ENCODE data around the gene CTBP2. TPM values are rescaled to one million over a fixed set of nuclear protein-coding genes. Genes with fewer than 3 reads are reported as not detected.
"Not testable (repeated sequence)": the region's sequence is repeated elsewhere in the genome, so short reads cannot be mapped to it uniquely, and the experiment has no call there.

The CTBP2 gene
- total RNA-seq, 2 experiments from 2014 or later: 0.25 TPM; not detected in 1

GRCh38 chr10:125156196-125156595 is 4.2 kb downstream of the CTBP2 start:
- Mint-ChIP-seq H3K36me3 (no peaks in the 10 kb centered on the region), H3K9me3 (no peaks in the 10 kb centered on the region), H3K4me3 (no peak overlapping the region), H3K27me3 (peaks cover 72% of the 10 kb centered on the region), H3K27ac (no peak overlapping the region), H3K4me1 (no peaks in the 10 kb centered on the region)
- no peak for DNase-seq

GRCh38 chr10:125155101-125155500 is 5.3 kb downstream of the CTBP2 start:
- Mint-ChIP-seq H3K4me3 (no peak overlapping the region), H3K4me1 (no peaks in the 10 kb centered on the region), H3K36me3 (no peaks in the 10 kb centered on the region), H3K27me3 (peaks cover 75% of the 10 kb centered on the region), H3K27ac (no peak overlapping the region), H3K9me3 (no peaks in the 10 kb centered on the region)
- no peak for DNase-seq

GRCh38 chr10:125154529-125154928 is 5.8 kb downstream of the CTBP2 start:
- no peak overlapping the region for H3K4me3 Mint-ChIP-seq
- no peak for DNase-seq
- no peak overlapping the region for H3K27ac Mint-ChIP-seq
- H3K4me1 Mint-ChIP-seq: no peaks in the 10 kb centered on the region
- peaks cover 81% of the 10 kb centered on the region for H3K27me3 Mint-ChIP-seq
- H3K36me3 Mint-ChIP-seq: no peaks in the 10 kb centered on the region
- H3K9me3 Mint-ChIP-seq: no peaks in the 10 kb centered on the region

- no peak for DNase-seq
- Mint-ChIP-seq H3K9me3 (no peaks in the 10 kb centered on the region), H3K27ac (no peak overlapping the region), H3K27me3 (peaks cover 86% of the 10 kb centered on the region), H3K4me1 (no peaks in the 10 kb centered on the region), H3K4me3 (no peak overlapping the region), H3K36me3 (no peaks in the 10 kb centered on the region)
Observed at GRCh38 chr10:125153703-125154490, 6.5 kb downstream of the CTBP2 start.

- Mint-ChIP-seq H3K27me3 (peaks cover 87% of the 10 kb centered on the region), H3K27ac (no peak overlapping the region), H3K9me3 (no peaks in the 10 kb centered on the region), H3K4me1 (no peaks in the 10 kb centered on the region), H3K36me3 (no peaks in the 10 kb centered on the region), H3K4me3 (no peak overlapping the region)
- no peak for DNase-seq
Observed at GRCh38 chr10:125152450-125153368, 7.7 kb downstream of the CTBP2 start.

GRCh38 chr10:125151553-125152449 is 8.6 kb downstream of the CTBP2 start:
- H3K9me3 Mint-ChIP-seq: no peaks in the 10 kb centered on the region
- DNase-seq: no peak
- no peaks in the 10 kb centered on the region for H3K4me1 Mint-ChIP-seq
- H3K27ac Mint-ChIP-seq: no peak overlapping the region
- H3K4me3 Mint-ChIP-seq: no peak overlapping the region
- peaks cover 86% of the 10 kb centered on the region for H3K27me3 Mint-ChIP-seq
- H3K36me3 Mint-ChIP-seq: no peaks in the 10 kb centered on the region

GRCh38 chr10:125151170-125151552 is 9.2 kb downstream of the CTBP2 start:
- no peaks in the 10 kb centered on the region for H3K9me3 Mint-ChIP-seq
- H3K27ac Mint-ChIP-seq: no peak overlapping the region
- no peaks in the 10 kb centered on the region for H3K4me1 Mint-ChIP-seq
- no peak for DNase-seq
- H3K4me3 Mint-ChIP-seq: no peak overlapping the region
- no peaks in the 10 kb centered on the region for H3K36me3 Mint-ChIP-seq
- H3K27me3 Mint-ChIP-seq: peaks cover 85% of the 10 kb centered on the region

GRCh38 chr10:125150376-125151083 is 9.8 kb downstream of the CTBP2 start:
- not testable (repeated sequence) for H3K9me3 Mint-ChIP-seq, H3K4me3 Mint-ChIP-seq, H3K27ac Mint-ChIP-seq, DNase-seq, H3K36me3 Mint-ChIP-seq, H3K4me1 Mint-ChIP-seq
- H3K27me3 Mint-ChIP-seq: peaks cover 84% of the 10 kb centered on the region

GRCh38 chr10:125149680-125150047 is 10.7 kb downstream of the CTBP2 start:
- no peak for DNase-seq
- no peaks in the 10 kb centered on the region for H3K4me1 Mint-ChIP-seq
- no peaks in the 10 kb centered on the region for H3K9me3 Mint-ChIP-seq
- H3K27me3 Mint-ChIP-seq: peaks cover 84% of the 10 kb centered on the region
- H3K4me3 Mint-ChIP-seq: no peak overlapping the region
- no peaks in the 10 kb centered on the region for H3K36me3 Mint-ChIP-seq
- H3K27ac Mint-ChIP-seq: no peak overlapping the region

GRCh38 chr10:125149036-125149679 is 11.2 kb downstream of the CTBP2 start:
- Mint-ChIP-seq H3K4me1 (no peaks in the 10 kb centered on the region), H3K9me3 (no peaks in the 10 kb centered on the region), H3K4me3 (no peak overlapping the region), H3K36me3 (no peaks in the 10 kb centered on the region), H3K27me3 (peaks cover 83% of the 10 kb centered on the region), H3K27ac (no peak overlapping the region)
- no peak for DNase-seq

- no peak overlapping the region for H3K27ac Mint-ChIP-seq
Observed at GRCh38 chr10:125148528-125148927, 11.8 kb downstream of the CTBP2 start.

GRCh38 chr10:125147971-125148439 is 12.4 kb downstream of the CTBP2 start:
- Mint-ChIP-seq H3K4me3 (no peak overlapping the region), H3K27ac (no peak overlapping the region), H3K27me3 (peaks cover 72% of the 10 kb centered on the region), H3K9me3 (no peaks in the 10 kb centered on the region), H3K4me1 (no peaks in the 10 kb centered on the region), H3K36me3 (no peaks in the 10 kb centered on the region)
- DNase-seq: no peak

More at GRCh38 chr10:125148528-125148927, 11.8 kb downstream of the CTBP2 start:
- Mint-ChIP-seq H3K4me1 (no peaks in the 10 kb centered on the region), H3K36me3 (no peaks in the 10 kb centered on the region), H3K9me3 (no peaks in the 10 kb centered on the region), H3K27me3 (peaks cover 77% of the 10 kb centered on the region), H3K4me3 (no peak overlapping the region)
- DNase-seq: no peak

GRCh38 chr10:125146791-125147579 is 13.4 kb downstream of the CTBP2 start:
- H3K4me3 Mint-ChIP-seq: no peak overlapping the region
- peaks cover 65% of the 10 kb centered on the region for H3K27me3 Mint-ChIP-seq
- no peaks in the 10 kb centered on the region for H3K36me3 Mint-ChIP-seq
- DNase-seq: no peak
- no peak overlapping the region for H3K27ac Mint-ChIP-seq
- no peaks in the 10 kb centered on the region for H3K4me1 Mint-ChIP-seq
- H3K9me3 Mint-ChIP-seq: no peaks in the 10 kb centered on the region
